GM12892 (cell line): Measurements from ENCODE around the gene ANKRD60.

ENCODE experiments used
- POLR2A ChIP-seq: IDR thresholded peaks from 2 replicates; pipeline ENCODE4 v1.6.1; 2011; ENCODE audit warnings: low read depth, low read length, control low read depth
- POLR2AphosphoS5 ChIP-seq: IDR thresholded peaks from 2 replicates; pipeline ENCODE4 v1.6.1; 2011; ENCODE audit warnings: low read depth, low read length, control low read depth
- TAF1 ChIP-seq: IDR thresholded peaks from 2 replicates; pipeline ENCODE4 v1.6.1; 2011; ENCODE audit warnings: low read depth, mild to moderate bottlenecking, control low read depth, low read length, borderline replicate concordance

DNA sequence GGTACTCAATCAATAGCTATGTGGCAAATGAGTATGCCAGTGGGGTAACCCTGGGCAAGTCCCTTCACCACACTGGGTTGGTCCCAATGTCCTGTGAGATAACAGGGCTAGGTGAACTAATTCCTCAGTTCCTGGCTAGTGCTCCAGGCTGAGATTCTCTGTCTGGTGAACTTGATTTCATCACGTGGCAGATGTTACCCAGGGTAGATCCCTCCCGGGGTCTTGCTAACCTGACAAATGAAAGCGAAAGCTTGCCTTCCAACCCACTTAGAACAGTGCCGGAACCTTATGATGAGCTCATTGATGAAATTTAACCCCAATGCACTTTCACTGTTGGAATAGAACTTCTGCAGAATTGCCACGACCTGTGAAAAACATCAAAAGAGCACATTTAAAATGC lies 6.6 kb upstream of the ANKRD60 start:
- TF ChIP-seq POLR2A (no peak), POLR2AphosphoS5 (no peak), TAF1 (no peak)
